ENCODE measurements around the gene PTPN6. TPM values are rescaled to one million over a fixed set of nuclear protein-coding genes. Genes with fewer than 3 reads are reported as not detected.

PTPN6 gene
- total RNA-seq, 4 donors from 2014 or later = 11.9 to 31.5 (median 20.8) TPM

GRCh38 chr12:6914947-6915788 lies 36.0 kb upstream of the PTPN6 start:
- peaks cover 0 to 40% (median 0%) of the 10 kb centered on the region in 3 donors for H3K36me3 ChIP-seq
- H3K27ac ChIP-seq = peak overlapping the region; percentile 77 to 94 (median 84)
- H3K4me1 ChIP-seq = peaks cover 0 to 28% (median 11%) of the 10 kb centered on the region in 4 donors
- no peak for TF ChIP-seq POLR2A (IDR thresholded peaks at IDR 0.05)
- no peak for TF ChIP-seq EP300 (IDR thresholded peaks at IDR 0.05)
- TF ChIP-seq, protein P1, sequence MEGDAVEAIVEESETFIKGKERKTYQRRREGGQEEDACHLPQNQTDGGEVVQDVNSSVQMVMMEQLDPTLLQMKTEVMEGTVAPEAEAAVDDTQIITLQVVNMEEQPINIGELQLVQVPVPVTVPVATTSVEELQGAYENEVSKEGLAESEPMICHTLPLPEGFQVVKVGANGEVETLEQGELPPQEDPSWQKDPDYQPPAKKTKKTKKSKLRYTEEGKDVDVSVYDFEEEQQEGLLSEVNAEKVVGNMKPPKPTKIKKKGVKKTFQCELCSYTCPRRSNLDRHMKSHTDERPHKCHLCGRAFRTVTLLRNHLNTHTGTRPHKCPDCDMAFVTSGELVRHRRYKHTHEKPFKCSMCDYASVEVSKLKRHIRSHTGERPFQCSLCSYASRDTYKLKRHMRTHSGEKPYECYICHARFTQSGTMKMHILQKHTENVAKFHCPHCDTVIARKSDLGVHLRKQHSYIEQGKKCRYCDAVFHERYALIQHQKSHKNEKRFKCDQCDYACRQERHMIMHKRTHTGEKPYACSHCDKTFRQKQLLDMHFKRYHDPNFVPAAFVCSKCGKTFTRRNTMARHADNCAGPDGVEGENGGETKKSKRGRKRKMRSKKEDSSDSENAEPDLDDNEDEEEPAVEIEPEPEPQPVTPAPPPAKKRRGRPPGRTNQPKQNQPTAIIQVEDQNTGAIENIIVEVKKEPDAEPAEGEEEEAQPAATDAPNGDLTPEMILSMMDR (IDR thresholded peaks at IDR 0.05) = peak in 1 of 5 experiments; percentile 11
- peak overlapping the region; percentile 48 to 74 (median 74) for H3K4me3 ChIP-seq
- H3K27me3 ChIP-seq = no peaks in the 10 kb centered on the region
- H3K9me3 ChIP-seq = no peaks in the 10 kb centered on the region
- 4 to 12% methylated on average over 27 to 29 of the region's 29 CpGs for WGBS, 2 donors
- DNase-seq (ENCODE audit: low spot score in 2 of 2) = peak in 1 of 2 donors; percentile 37

GRCh38 chr12:6915789-6916285 lies 35.3 kb upstream of the PTPN6 start:
- peaks cover 0 to 28% (median 11%) of the 10 kb centered on the region in 4 donors for H3K4me1 ChIP-seq
- 72 to 77% methylated on average over 13 to 14 of the region's 14 CpGs for WGBS, 2 donors
- H3K9me3 ChIP-seq = no peaks in the 10 kb centered on the region
- no peaks in the 10 kb centered on the region for H3K27me3 ChIP-seq
- no peak for DNase-seq (ENCODE audit: low spot score in 2 of 2)
- H3K36me3 ChIP-seq = peaks cover 0 to 45% (median 0%) of the 10 kb centered on the region in 3 donors
- H3K27ac ChIP-seq = peak overlapping the region in 1 of 4 donors; percentile 88
- TF ChIP-seq EP300 (IDR thresholded peaks at IDR 0.05) (no peak), POLR2A (IDR thresholded peaks at IDR 0.05) (no peak)
- TF ChIP-seq, protein P1 (IDR thresholded peaks at IDR 0.05) = no peak
- peak overlapping the region in 2 of 4 donors; percentile 74 for H3K4me3 ChIP-seq

- WGBS, 2 donors = 86 to 87% methylated on average over 11 of the region's 11 CpGs
- Histone ChIP-seq H3K9me3 (no peaks in the 10 kb centered on the region), H3K27me3 (no peaks in the 10 kb centered on the region), H3K4me3 (no peak overlapping the region), H3K27ac (peak overlapping the region in 1 of 4 donors; percentile 88), H3K36me3 (peaks cover 0 to 53% (median 0%) of the 10 kb centered on the region in 3 donors), H3K4me1 (peaks cover 0 to 28% (median 11%) of the 10 kb centered on the region in 4 donors)
- no peak for DNase-seq (ENCODE audit: low spot score in 2 of 2)
- no peak for TF ChIP-seq EP300 (IDR thresholded peaks at IDR 0.05)
- TF ChIP-seq POLR2A (IDR thresholded peaks at IDR 0.05) = no peak
- TF ChIP-seq, protein P1 (IDR thresholded peaks at IDR 0.05) = no peak
Measured at GRCh38 chr12:6916426-6917200, 34.5 kb upstream of the PTPN6 start.

- H3K4me1 ChIP-seq = peaks cover 0 to 28% (median 11%) of the 10 kb centered on the region in 4 donors
- WGBS, 2 donors = 70% methylated on average over 14 of the region's 14 CpGs
- no peaks in the 10 kb centered on the region for H3K27me3 ChIP-seq
- H3K9me3 ChIP-seq = no peaks in the 10 kb centered on the region
- peaks cover 0 to 63% (median 0%) of the 10 kb centered on the region in 3 donors for H3K36me3 ChIP-seq
- no peak overlapping the region for H3K4me3 ChIP-seq
- no peak for DNase-seq (ENCODE audit: low spot score in 2 of 2)
- TF ChIP-seq POLR2A (IDR thresholded peaks at IDR 0.05) (no peak), EP300 (IDR thresholded peaks at IDR 0.05) (no peak)
- TF ChIP-seq, protein P1 (IDR thresholded peaks at IDR 0.05) = no peak
- no peak overlapping the region for H3K27ac ChIP-seq
Measured at GRCh38 chr12:6917491-6918231, 33.5 kb upstream of the PTPN6 start.

All from tibial nerve (tissue), 4 donors.